AG09319 (cell line): Measurements from ENCODE around the gene STARD3.

Experiments used
- DNase-seq: peaks from one replicate; pipeline ENCODE4 v3.0.0-alpha.2; 2010; ENCODE audit warnings: low read depth; ENCODE audit errors: extremely low read depth
- TF ChIP-seq, protein P1 (sequence below): IDR thresholded peaks from 2 replicates; pipeline ENCODE4 v1.5.1; 2011; ENCODE audit warnings: low read depth, mild to moderate bottlenecking, inconsistent platforms, low read length, moderate library complexity

Gene STARD3

DNA sequence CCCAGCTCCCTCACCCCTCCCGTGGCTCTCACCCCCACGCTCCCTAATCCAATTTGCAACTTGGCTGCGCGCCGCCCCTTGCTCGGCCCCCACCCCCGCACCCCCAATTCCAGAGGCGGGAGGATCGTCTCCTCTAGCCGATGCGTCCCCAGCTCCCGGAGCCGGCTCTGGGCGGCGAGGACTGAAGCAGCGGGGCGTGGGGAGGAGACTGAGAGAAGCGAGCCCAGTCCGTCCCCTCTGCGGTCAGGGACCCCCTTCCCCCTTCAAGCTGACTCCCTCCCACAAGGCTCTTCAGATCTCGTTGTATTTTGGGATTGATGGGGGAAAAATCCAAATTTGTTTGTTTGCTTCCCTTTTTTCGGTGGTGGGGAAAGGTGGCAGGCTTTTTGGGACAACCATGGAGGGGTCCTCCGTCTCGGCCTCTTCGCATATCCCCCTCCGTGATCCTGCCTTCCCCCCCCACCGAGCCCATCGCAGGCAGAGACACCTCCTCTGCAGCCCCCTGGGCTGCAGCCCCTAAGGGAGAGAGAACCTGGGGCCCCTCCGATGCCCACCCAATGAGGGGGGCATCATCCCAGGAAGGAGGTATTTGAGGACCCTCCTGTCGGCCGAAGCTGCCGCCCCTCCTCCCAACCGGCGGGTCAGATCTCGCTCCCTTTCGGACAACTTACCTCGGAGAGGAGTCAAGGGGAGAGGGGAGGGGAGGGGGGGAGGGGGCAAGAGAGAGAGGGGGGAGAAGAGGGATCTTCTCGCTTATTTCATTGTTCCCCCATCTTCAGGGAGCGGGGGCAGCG is 29.7 kb upstream of the STARD3 start:
- no peak for DNase-seq

DNA sequence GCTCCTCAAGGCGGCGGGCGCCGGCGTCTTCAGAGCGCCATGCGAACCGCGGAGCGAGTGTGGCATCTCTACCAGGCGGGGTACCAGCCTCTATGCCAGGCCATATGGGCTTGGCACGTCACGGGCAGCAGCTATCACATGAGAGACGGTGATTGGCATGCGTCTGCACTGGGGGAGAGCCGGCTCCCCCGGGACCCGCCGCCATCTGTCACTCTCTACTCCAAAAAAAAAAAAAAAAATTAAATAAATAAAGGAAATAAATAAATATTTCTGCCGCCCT is 29.2 kb upstream of the STARD3 start, which contains the start of gene NEUROD2:
TSS of gene NEUROD2 (minus strand) at position 70 of the 280 bp plus-strand sequence. CDS start 1,321 bp downstream, outside the sequence.
- no peak for DNase-seq

More for the DNA sequence above, 29.7 kb upstream of the STARD3 start:
- TF ChIP-seq, protein P1, sequence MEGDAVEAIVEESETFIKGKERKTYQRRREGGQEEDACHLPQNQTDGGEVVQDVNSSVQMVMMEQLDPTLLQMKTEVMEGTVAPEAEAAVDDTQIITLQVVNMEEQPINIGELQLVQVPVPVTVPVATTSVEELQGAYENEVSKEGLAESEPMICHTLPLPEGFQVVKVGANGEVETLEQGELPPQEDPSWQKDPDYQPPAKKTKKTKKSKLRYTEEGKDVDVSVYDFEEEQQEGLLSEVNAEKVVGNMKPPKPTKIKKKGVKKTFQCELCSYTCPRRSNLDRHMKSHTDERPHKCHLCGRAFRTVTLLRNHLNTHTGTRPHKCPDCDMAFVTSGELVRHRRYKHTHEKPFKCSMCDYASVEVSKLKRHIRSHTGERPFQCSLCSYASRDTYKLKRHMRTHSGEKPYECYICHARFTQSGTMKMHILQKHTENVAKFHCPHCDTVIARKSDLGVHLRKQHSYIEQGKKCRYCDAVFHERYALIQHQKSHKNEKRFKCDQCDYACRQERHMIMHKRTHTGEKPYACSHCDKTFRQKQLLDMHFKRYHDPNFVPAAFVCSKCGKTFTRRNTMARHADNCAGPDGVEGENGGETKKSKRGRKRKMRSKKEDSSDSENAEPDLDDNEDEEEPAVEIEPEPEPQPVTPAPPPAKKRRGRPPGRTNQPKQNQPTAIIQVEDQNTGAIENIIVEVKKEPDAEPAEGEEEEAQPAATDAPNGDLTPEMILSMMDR, result no peak

DNA sequence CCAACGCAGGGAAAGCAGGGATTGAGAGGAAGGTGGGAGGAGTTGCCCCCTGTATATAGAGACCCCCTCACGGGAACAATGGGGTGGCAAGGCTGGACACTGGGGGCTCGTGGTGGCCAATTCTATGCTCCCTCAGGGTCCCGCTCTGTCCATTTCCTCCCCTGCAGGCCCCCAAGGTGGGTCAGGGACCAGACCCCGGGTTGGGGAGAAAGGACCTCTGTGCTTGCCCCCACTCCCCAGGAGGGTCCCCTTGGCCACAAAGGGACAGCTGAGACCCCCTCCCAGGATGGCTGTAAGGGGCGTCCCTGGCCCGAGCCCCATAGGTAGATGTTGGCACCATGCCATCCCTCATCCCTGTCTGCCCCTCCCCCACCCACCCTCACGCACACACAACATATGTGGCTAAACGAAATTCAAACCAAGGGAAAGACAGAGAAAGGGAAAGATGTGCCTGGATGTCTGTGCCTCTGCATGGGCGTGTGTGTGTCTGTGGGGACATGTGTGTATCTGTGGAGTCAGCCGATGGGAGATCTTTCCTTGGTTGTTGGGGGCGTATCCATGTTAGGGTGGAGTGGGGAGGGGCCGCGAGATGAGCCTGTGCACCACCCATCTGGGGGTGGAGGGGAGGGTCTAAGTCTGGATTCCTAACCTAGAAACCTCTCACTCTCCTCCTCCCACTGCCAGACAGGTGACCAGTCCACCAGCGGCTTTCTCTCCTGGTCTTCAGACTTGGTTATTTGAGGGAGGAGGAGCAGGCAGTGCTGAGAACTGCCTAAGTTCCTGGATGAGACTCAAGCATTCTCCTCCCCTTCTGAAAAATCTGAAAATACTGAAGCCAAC is 28.6 kb upstream of the STARD3 start:
- TF ChIP-seq, protein P1, result no peak
- DNase-seq, result no peak

More for the DNA sequence above, 29.2 kb upstream of the STARD3 start, which contains the start of gene NEUROD2:
- TF ChIP-seq, protein P1, result no peak

DNA sequence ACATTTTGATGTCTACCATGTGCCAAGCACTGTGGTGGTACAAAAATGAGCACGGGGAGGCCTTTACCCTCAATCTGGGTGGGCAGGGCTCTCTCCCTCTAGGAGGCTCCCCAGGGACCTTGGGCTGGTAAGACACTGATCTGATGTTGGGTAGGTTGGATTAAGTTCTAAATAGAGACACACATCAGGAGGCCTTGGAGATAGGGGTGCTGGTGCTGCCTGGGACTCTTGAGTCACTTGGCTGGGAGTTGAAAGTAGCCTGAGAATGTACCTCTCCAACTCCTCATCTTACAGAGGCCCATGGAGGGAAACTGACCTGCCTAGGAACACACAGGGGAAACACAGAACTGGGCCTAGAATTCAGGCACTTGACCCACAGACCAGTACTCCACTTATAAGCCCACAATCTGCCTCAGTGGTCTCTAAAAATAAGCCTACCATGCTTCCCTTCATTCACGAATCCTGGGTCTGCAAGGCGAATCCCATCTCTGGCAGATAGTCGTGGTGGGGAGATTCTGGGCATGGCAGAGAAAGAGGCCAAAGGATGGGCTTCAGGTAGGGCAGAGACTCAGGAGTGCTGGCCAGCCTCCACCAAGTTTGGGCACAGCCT is 27.4 kb upstream of the STARD3 start:
- TF ChIP-seq, protein P1, result no peak
- no peak for DNase-seq

DNA sequence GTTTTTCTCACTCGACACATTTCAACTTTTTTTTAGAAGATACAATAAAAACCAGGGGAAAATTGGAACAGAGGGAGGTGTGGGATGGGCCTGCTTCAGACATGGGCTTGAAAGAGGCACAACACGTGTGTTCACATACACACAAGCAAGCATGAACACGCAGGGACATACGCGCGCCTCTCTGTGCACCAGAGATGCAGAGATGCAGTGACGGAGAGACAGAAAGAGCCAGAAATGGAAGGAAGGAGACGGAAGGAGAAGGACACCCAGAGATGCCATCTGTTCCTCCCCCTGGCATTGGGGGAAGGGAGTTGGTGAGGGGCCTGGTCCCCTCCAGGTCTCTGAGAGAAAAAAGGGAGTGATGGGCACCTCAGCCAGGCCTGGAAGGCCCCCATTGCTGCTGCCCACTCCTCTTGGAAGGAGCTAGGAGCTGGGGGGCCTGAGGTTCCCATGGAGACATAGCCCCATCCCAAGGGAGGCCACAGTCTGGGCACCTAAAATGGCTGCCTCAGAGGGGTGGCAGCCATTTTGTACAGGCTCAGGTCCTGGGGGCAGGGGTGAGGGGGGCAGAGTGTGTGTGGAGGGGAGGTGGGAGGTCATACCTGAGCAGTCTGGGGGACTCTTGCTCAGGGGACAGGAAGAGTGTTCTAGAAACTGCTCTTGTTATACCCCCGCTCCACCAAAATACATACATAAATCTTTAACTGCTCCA is 25.4 kb upstream of the STARD3 start:
- TF ChIP-seq, protein P1, result no peak

DNA sequence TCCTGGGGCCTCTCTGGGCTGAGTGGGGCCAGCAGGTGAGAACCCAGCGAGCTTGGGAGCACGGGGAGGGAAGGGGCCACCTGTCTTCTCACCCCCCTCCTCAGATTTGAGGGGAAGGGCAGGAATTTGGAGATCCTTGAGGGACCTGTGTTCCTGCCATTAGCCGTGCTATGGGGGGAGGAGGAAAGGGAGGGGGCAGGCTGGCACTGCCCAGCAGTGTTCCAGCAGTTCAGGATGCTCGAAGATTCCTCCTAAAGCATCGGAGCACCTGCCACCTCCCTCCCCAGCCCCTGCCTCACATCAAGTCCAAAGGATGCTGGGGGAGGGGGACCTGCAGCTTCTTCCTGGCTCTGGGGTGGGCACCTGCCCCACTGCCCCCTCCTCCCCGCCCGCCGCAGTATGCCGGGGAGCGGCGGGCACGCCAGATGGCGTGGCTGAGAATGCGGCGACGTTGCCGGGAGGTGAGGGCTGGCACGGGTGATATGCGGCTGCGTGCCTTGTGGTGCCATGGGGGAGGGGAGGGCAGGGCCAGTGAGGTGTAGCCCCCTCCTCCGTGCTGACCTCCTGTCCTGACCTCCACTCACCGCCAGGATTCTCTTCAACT is 24.6 kb upstream of the STARD3 start:
- DNase-seq, result no peak

More for the DNA sequence above, 25.4 kb upstream of the STARD3 start:
- no peak for DNase-seq

More for the DNA sequence above, 24.6 kb upstream of the STARD3 start:
- TF ChIP-seq, protein P1, result no peak
